ENCODE measurements around the gene AKAP14.
"Not testable (repeated sequence)": the region's sequence is repeated elsewhere in the genome, so short reads cannot be mapped to it uniquely, and the experiment has no call there.

The AKAP14 gene

DNA sequence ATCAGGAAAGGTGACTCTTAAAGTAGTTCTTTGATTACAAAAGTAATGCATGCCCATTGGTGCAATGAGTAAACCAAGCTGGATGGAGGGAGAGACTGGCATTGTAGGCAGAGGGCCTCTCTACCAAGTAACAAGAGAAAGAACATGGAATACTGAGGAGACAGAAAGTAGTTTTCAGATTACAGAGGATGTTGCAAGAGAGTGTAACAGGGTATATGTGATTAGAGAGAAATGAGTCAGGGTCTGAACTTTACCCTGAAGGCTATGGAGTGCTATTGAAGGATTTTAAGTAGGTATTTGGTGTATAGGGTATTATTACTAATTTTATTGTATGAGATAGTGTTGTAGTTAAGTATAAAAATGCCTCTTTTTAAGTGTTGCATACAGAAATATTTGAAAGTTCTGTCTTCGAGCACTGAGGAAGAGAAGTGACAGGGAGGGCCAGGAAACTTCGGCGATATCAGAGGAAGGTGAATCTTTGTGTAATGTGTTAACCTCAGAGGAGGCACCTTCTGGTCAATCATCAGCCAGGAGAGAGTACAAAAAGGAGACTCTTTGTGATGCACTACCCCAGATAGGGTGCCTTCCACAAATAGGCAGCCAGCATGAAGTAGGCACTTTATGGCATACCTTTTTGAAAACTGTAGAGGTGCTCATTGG is 39.7 kb downstream of the AKAP14 start:
- no peak for DNase-seq

DNA sequence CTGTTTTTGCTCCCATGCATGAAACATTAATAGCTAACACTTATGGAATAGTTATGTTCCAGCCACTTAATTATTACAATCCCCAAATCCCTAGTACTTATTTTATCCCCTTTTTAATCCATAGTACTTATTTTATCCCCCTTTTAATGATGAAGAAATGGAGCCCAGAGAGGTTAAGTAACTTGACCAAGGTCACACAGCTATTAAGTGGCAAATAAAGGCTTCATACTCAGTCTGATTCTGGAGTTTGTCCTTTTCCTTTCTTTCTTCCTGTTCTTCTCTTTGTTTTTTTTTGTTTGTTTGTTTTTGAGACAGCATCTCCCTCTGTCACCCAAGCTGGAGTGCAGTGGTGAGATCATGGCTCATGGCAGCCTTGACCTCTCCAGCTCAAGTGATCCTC is 45.6 kb downstream of the AKAP14 start:
- no peak for DNase-seq

DNA sequence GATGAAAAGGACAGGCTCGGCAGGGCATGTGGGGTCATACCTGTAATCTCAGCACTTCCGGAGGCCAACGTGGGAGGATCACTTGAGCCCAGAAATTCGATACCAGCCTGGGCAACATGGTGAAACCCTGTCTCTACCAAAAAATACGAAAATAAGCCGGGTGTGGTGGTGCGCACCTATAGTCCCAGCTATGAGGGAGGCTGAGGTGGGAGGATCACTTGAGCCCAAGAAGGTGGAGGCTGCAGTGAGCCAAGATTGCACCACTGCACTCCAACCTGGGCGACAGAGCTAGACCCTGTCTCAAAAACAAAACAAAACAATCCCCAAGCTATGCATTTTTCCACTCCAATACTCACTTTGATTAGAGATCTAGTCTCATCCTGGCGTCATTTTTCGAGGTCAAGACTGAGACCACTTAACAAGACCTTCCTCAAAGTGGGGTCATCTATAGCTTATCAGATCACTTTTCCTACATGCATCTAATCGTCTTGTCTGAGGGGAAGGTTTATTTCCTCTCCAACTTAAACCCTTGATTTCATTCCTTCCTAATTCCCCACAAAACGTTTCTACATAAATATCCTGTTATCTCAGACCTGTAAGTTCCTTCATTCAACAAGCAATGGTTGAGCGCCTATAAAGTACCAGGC is 46.6 kb downstream of the AKAP14 start:
- no peak for DNase-seq

DNA sequence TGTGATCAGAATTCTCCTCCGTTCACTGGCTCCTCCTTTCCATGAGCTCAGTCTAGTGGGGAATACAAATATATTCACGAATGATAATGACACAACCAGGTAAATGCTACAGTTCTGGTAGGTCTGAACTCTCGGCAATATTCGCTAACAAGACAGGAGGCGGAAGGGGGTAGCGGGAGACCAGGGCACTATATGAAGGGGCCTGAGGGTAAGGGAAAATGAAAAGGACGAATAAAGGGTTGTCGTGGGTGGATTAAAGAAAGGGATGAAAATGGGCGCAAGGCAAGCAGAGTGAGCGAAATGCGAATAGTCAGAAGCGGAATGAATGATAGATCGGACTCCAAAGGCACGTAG is 47.1 kb downstream of the AKAP14 start:
- no peak for DNase-seq

DNA sequence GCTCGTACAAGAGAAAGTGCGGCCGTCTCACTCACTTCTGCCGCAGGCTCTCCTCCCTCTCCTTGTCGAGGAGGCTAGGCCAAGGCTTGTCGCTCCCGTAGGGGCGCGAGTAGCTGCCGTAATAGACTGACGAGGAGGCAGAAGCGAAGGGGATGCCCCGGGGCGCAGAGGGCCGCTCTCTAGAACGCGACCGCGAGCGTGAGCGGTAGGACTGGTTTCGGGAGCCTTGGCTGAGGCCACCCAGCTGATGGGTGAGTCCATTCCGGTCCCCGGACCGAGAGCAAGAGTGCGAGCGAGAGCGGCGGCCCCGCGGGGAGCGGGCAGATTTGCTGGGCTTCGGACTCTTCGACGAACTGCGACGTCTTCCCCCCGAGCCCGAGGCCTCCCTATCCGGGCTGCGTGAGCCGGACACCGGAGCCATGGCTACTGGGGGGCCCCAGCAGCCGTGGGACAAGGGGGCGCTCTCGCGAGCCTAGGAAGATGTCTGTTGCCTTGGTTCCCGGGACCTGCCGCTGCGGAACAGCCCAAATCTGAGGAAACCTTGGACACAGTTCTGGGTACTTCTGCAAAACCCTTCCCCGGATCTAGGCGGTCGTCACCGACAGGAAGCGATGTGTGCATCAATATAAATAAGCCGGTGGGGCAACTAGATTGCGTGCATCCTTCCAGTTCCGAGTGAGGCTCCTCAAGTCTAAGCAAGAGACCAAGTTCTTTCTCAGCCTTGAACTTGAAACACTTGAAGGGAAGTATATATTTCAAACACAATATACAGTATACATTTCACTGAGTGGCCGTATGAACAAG is 47.7 kb downstream of the AKAP14 start, which contains the start of gene NKAP:
Gene NKAP (minus strand): TSS at position 567 of the 804 bp plus-strand sequence. CDS start 146 bp downstream, at position 421.
- peak; percentile 30 for DNase-seq

DNA sequence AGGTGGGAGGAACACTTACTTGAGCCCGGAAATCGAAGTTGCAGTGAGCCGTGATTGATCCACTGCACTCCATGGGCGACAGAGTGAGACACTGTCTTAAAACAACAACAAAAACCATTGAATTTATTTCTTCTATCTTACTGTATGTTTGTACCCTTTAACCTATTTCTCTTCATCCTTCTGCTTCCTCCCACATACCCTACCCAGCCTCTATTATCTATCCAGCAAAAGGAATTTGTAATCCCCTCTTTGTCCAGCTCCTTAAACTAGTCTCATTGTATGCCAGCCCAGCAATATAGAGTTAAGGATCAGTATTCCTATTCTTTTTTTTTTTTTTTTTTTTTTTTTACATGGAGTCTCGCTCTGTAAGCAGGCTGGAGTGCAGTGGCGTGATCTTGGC is 49.8 kb downstream of the AKAP14 start:
- DNase-seq: no peak

DNA sequence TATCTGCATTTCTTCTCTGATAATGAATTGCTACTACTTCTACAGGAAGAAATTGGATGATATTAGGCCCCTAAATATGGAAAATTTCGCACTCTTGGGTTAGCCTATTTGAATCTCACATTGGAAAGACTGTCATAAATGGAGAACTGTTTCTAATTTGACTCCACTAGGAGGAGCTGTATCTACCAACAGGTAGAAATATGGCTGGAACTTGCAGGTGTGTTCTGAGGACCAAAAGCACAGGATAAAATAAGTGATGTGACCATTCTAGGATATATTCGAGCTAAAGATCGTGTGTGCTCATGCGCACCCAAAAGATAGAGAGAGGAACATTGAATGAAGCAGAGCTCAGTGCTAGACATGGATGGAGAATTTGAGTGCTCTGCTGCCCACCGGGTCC is 52.7 kb downstream of the AKAP14 start:
- no peak for DNase-seq

DNA sequence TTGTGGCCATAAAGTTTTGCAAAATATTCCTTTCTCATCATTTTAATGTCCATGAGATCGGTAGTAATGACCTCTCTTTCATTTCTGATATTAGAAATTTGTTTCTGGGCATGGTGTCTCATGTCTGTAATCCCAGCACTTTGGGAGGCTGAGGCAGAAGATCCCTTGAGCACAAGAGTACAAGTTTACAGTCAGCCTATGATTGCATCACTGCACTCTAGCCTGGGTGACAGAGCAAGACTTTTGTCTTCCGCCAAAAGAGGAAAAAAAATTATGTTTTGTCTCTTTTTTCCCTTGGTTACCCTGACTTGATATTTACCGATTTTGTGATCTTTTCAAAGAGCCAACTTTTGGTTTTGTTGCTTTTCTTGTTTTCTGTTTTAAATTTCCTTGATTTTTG is 58.7 kb downstream of the AKAP14 start:
- DNase-seq: no peak

DNA sequence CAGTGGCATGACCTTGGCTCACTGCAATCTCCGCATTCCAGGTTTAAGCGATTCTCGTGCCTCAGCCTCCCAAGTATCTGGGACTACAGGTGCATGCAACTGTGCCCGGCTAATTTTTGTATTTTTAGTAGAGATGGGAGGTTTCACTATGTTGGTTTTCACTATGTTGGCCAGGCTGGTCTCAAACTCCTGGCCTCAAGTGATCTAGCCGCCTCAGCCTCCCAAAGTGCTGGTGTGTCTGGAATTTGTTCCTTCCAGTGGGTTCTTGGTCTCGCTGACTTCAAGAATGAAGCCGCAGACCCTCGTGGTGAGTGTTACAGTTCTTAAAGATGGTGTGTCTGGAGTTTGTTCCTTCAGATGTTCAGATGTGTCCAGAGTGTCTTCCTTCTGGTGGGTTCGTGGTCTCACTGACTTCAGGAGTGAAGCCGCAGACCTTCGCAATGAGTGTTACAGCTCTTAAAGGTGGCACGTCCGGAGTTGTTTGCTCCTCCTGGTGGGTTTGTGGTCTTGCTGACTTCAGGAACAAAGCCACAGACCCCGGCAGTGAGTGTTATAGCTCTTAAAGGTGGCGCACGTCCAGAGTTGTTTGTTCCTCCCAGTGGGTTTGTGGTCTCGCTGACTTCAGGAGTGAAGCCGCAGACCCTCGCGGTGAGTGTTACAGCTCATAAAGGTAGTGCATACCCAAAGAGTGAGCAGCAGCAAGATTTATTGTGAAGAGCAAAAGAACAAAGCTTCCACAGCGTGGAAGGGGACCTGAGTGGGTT is 60.3 kb downstream of the AKAP14 start:
- DNase-seq: not testable (repeated sequence)

DNA sequence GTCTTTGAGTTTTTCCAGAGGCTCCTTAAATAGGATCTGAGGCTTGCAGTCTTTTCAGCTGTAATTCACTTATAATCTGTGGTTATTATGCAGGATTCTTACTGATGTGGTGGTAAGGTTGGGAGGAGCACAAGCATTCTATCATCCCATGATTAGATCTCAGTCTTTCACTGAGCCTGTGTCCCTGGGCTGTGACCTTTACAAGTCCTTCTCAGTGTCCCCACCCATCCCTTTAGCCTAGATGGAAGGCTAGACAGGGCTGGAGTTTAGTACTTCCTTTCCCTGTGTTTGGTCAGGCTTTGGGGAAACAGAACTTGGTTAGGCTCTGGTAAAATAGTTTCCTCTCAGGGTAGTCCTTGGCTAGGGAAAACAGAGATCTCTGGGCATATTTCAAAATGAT is 64.9 kb downstream of the AKAP14 start:
- DNase-seq: no peak

DNA sequence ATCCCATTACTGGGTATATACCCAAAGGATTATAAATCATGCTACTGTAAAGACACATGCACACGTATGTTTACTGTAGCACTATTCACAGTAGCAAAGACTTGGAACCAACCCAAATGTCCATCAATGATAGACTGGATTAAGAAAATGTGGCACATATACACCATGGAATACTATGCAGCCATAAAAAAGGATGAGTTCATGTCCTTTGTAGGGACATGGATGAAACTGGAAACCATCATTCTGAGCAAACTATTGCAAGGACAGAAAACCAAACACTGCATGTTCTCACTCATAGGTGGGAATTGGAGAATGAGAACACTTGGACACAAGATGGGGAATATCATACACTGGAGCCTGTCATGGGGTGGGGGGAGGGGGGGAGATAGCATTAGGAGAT is 71.1 kb downstream of the AKAP14 start:
- not testable (repeated sequence) for DNase-seq
